SK-N-SH (cell line): ENCODE results near the gene OCA2.

ENCODE experiments used
- EP300 ChIP-seq, 2 experiments: IDR thresholded peaks; 2 replicates each; pipeline versions ENCODE4 v1.4.0 to v1.6.1; 2012; ENCODE audit warnings: borderline replicate concordance in 1 of 2, low read depth in 1 of 2, low read length in 1 of 2
- EZH2phosphoT487 ChIP-seq: fragments of 200-600 bp; sonication (generic); IDR thresholded peaks from 2 replicates; pipeline ENCODE4 v1.6.1; 2017; ENCODE audit warnings: low read depth, mixed run types, mild to moderate bottlenecking, antibody characterized with exemption, moderate library complexity, borderline replicate concordance
- MAX ChIP-seq: IDR thresholded peaks from 2 replicates; pipeline ENCODE4 v1.4.0; 2012; ENCODE audit warnings: low read depth
- NRF1 ChIP-seq: IDR thresholded peaks from 2 replicates; pipeline ENCODE4 v1.6.1; 2012; ENCODE audit warnings: low read depth, mild to moderate bottlenecking, low read length
- SMC3 ChIP-seq: IDR thresholded peaks from 2 replicates; pipeline ENCODE4 v1.6.1; 2012; ENCODE audit warnings: low read depth, low read length, improper control_type of control experiment
- TAF1 ChIP-seq: IDR thresholded peaks from 2 replicates; pipeline ENCODE4 v1.6.1; 2012; ENCODE audit warnings: low read depth, mild to moderate bottlenecking, low read length, moderate library complexity, borderline replicate concordance
- TCF12 ChIP-seq: IDR thresholded peaks from 2 replicates; pipeline ENCODE4 v1.4.0; 2012
- YY1 ChIP-seq: IDR thresholded peaks from 2 replicates; pipeline ENCODE4 v1.4.0; 2012; ENCODE audit warnings: low read depth, mild to moderate bottlenecking
- TF ChIP-seq, protein P1 (sequence below): fragments of 200-600 bp; sonication (generic); IDR thresholded peaks from 2 replicates; pipeline ENCODE4 v1.6.1; 2017; ENCODE audit warnings: antibody characterized with exemption, mild to moderate bottlenecking, moderate library complexity
- TF ChIP-seq, protein P2 (sequence below): IDR thresholded peaks from 2 replicates; pipeline ENCODE4 v1.6.1; 2012; ENCODE audit warnings: mild to moderate bottlenecking, low read depth, low read length, moderate library complexity

- TF ChIP-seq SMC3 (no peak), TCF12 (no peak), EP300 (IDR thresholded peaks at IDR 0.05; ENCODE audit: borderline replicate concordance in 1 of 2, low read depth in 1 of 2, low read length in 1 of 2) (no peak), MAX (no peak), YY1 (no peak), EZH2phosphoT487 (no peak), TAF1 (no peak), NRF1 (no peak)
- TF ChIP-seq, protein P1, sequence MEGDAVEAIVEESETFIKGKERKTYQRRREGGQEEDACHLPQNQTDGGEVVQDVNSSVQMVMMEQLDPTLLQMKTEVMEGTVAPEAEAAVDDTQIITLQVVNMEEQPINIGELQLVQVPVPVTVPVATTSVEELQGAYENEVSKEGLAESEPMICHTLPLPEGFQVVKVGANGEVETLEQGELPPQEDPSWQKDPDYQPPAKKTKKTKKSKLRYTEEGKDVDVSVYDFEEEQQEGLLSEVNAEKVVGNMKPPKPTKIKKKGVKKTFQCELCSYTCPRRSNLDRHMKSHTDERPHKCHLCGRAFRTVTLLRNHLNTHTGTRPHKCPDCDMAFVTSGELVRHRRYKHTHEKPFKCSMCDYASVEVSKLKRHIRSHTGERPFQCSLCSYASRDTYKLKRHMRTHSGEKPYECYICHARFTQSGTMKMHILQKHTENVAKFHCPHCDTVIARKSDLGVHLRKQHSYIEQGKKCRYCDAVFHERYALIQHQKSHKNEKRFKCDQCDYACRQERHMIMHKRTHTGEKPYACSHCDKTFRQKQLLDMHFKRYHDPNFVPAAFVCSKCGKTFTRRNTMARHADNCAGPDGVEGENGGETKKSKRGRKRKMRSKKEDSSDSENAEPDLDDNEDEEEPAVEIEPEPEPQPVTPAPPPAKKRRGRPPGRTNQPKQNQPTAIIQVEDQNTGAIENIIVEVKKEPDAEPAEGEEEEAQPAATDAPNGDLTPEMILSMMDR = no peak
- TF ChIP-seq, protein P2, sequence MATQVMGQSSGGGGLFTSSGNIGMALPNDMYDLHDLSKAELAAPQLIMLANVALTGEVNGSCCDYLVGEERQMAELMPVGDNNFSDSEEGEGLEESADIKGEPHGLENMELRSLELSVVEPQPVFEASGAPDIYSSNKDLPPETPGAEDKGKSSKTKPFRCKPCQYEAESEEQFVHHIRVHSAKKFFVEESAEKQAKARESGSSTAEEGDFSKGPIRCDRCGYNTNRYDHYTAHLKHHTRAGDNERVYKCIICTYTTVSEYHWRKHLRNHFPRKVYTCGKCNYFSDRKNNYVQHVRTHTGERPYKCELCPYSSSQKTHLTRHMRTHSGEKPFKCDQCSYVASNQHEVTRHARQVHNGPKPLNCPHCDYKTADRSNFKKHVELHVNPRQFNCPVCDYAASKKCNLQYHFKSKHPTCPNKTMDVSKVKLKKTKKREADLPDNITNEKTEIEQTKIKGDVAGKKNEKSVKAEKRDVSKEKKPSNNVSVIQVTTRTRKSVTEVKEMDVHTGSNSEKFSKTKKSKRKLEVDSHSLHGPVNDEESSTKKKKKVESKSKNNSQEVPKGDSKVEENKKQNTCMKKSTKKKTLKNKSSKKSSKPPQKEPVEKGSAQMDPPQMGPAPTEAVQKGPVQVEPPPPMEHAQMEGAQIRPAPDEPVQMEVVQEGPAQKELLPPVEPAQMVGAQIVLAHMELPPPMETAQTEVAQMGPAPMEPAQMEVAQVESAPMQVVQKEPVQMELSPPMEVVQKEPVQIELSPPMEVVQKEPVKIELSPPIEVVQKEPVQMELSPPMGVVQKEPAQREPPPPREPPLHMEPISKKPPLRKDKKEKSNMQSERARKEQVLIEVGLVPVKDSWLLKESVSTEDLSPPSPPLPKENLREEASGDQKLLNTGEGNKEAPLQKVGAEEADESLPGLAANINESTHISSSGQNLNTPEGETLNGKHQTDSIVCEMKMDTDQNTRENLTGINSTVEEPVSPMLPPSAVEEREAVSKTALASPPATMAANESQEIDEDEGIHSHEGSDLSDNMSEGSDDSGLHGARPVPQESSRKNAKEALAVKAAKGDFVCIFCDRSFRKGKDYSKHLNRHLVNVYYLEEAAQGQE = no peak
These were observed 300.3 kb downstream of the OCA2 start for GRCh38 chr15:27798807-27799206.
